Endometrial microvascular endothelial cells (primary cell): ENCODE results near the gene TTLL12. TPM values are rescaled to one million over a fixed set of nuclear protein-coding genes. Genes with fewer than 3 reads are reported as not detected.
"Not testable (repeated sequence)": the region's sequence is repeated elsewhere in the genome, so short reads cannot be mapped to it uniquely, and the experiment has no call there.

ENCODE experiments used
- in situ Hi-C: cut with HindIII; loops from 2 replicates; pipeline ENCODE4 v1.10.0; 2017; ENCODE audit warnings: low sequenced_read_pairs, low pct_unique_long_range_greater_than_20kb; ENCODE audit errors: inconsistent ontology term
- total RNA-seq: library from RNA; depleted of rRNA; stranded (reverse); fragments of >200 nt; gene quantifications from one replicate; pipeline ENCODE4 v1.2.3, GENCODE V29; 2015; ENCODE audit errors: inconsistent ontology term

Gene TTLL12
- total RNA-seq, 1 donor from 2014 or later: 83.2 TPM

DNA sequence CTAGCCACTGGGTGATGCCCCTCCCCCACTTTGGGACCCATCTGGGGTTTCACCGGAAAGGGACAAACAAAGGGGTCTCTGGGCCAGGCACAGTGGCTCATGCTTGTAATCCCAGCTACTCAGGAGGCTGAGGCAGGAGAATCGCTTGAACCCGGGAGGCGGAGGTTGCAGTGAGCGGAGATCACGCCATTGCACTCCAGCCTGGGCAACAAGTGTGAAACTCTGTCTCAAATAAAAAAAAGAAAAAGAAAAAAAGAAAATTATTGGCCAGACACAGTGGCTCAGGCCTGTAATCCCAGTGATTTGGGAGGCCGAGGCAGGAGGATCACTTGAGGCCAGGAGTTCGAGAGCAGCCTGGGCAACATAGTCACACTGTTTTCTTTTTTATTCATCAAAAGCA lies 41.6 kb downstream of the TTLL12 start:
- in situ Hi-C loops: not testable (repeated sequence)

DNA sequence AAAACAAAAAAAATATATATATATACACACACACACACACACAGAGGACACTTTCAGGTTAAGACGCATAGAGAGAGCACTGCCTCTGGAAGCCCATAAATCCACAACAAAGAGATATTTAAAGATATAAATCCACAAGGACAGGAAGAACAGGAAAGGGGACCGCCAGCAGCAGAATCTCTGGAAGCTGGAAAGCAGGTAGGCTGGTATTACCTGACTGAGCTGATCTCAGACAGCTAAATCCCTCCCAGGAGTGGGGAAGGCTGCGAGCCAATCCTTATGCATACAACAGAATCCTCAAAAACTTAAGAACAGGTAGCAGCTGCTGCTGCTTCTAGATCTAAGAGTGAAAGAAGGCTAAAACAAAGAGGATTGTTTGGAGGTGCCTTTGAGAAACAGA lies 42.0 kb downstream of the TTLL12 start:
- in situ Hi-C loops: no loop called here

DNA sequence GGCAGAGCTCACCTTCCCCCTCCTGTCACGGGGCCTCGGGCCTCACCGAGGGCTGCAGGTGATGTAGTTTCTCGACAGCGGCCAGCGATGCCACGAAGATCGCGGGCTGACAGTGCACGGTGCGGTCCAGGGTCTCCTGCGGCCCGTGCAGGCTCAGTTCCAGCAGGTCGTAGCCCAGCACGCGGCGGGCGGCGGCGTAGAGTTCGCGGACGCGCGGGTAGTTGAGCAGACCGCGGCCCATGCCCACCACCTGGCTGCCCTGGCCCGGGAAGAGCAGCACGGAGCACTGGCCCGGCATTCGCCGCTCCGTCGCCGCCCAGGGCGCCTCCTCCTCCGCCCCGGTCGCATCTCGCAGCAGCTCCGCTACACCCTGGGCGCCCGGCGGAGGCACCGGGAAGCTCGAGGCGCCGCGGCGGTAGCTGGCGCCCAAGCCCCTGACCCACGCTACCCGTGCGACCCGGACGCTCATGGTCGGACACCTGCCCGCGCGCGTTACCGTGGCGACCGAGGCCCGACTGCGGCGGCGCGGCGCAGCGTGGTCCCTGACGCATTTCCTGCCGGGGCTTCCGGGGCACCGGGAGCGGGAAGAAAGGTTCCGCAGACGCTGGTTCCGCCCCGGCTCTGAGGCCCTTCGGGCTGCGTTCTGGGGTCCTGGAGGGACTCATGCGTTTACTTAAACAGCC lies 43.9 kb downstream of the TTLL12 start, which contains the start of gene MCAT:
Gene MCAT (minus strand): TSS at position 519 of the 683 bp plus-strand sequence. CDS start 50 bp downstream, at position 469.
- in situ Hi-C loops: no loop called here

DNA sequence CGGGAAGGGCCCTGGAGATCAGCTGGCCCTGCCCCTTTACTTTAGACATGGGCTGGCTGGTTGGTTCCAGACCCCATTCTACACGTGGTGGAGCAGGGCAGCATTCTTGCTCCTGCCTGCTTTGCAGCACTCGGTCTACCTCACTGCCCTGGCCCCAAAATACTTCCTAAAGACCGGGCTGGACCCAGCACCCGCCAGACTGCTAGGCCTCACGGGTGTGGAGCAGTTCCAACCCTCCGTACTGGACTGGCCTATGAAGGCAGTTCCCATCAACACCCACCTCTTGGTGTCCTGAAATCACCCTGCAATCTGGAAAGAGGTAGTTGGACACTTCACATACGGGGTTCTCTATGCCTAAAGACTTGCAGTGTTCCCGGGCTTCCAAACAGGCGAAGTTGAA lies 50.1 kb downstream of the TTLL12 start:
- in situ Hi-C loops: no loop called here

DNA sequence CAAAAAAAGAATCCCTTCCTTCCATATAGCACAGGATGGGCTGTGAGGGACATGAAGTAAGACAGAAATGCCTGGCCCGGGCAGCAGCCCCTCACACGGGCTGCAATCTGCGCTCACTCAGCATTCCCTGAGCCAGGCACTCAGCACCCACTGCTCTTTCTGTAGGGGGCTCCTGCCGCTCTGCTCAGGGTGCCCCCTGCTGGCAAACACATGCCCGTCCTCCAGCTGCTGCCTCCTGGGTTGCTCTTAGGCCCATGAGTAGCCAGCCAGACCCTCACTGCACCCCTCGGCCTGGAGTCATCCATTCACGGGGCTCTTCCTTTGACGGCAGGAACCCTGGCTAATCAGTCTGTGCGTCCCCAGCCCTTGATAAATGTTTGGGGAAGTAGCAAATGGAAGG lies 50.7 kb downstream of the TTLL12 start:
- in situ Hi-C loops: no loop called here

GRCh38 chr22:43135565-43135964 lies 51.4 kb downstream of the TTLL12 start:
- in situ Hi-C loops: no loop called here

GRCh38 chr22:43134553-43134952 lies 52.4 kb downstream of the TTLL12 start:
- in situ Hi-C loops: no loop called here

DNA sequence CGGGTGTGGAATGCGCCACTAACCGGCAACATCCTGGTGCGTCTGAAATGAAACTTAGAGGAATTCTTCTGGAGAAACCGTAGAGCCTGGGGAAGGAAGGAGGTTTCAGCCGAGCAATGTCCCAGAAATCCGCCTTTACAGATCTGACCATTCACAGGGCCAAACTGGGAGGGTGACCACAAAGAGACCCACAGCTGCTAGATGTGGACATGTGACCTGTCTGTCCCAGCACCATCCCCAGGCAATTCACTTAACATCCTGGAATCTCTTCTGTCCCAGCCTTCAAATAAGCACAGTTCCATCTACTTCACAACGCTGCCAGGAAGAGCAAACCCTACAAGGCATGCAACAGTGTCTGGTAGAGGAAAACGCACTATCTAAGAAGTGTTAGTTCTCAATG lies 53.5 kb downstream of the TTLL12 start:
- in situ Hi-C loops: no loop called here

- in situ Hi-C loops: no loop called here
Measured at GRCh38 chr22:43131773-43132501, 55.0 kb downstream of the TTLL12 start.

- in situ Hi-C loops: no loop called here
Measured at GRCh38 chr22:43129426-43130425, 57.2 kb downstream of the TTLL12 start.

DNA sequence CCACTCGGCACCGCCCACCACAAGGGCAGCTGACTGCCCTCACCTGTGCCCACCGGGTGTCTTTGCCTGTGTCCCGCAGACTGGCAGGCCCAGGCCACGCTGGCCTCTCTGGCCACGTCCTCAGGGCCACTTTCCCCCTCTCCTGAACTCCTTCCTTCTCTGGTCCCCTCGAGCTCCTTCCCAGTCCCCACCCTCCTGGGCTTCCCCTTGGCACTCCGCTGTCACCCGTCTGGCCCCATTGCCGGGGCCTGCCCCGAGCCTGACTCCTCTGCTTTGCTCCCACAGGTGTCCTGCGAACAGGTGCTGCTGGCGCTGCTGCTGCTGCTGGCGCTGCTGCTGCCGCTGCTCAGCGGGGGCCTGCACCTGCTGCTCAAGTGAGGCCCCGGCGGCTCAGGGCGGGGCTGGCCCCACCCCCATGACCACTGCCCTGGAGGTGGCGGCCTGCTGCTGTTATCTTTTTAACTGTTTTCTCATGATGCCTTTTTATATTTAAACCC lies 58.0 kb downstream of the TTLL12 start:
- in situ Hi-C loops: no loop called here

- in situ Hi-C loops: no loop called here
Measured at GRCh38 chr22:43128116-43128515, 58.8 kb downstream of the TTLL12 start.

- in situ Hi-C loops: no loop called here
Measured at GRCh38 chr22:43127166-43127908, 59.6 kb downstream of the TTLL12 start.

DNA sequence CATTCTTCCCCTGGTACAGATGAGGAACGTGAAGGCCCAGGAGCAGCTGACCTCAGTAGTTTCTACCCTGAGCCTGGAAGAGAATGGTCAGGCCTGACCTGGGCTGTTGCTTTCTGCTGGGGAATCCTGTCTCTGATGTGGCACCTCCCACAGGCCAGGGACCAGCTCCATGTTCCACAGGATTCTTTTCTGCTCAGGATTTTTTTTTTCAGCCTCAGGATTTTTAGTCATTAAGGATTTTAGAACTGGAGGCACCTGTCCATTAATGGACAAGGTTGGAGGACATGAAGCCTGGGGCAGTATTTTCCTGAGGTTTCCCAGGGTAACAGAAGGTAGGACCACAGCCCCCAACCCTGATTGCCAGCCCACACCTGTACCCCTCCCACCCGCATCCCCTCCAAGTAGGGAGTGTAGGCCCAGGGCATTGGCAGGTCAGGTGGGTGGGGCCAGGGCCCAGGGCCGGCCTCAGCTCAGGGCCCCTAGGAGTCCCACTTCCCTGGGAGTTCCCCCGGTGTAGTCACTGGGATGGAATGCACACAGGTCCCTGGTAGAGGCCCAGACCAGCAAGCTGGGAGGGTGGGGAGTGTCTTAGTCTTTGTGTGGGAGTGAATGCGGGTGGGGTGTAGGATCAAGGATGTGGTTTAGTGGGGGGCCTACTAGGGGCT lies 60.3 kb downstream of the TTLL12 start:
- in situ Hi-C loops: no loop called here

- in situ Hi-C loops: no loop called here
Measured at GRCh38 chr22:43118953-43119458, 67.9 kb downstream of the TTLL12 start.

- in situ Hi-C loops: no loop called here
Measured at GRCh38 chr22:43118024-43118849, 68.7 kb downstream of the TTLL12 start.

GRCh38 chr22:43116932-43117331 lies 70.0 kb downstream of the TTLL12 start:
- in situ Hi-C loops: no loop called here
